GM12878 (cell line): Measurements from ENCODE around the gene ZFC3H1. TPM values are rescaled to one million over a fixed set of nuclear protein-coding genes. Genes with fewer than 3 reads are reported as not detected.

ENCODE experiments used
- ATAC-seq: fragments of 200-7000 bp; cut with Tn5 transposase; 3 replicates; pipeline ENCODE4 v1.9.1; 2020; ENCODE audit warnings: mild to moderate bottlenecking, moderate library complexity
- BruUV-seq: library from RNA; stranded (reverse); fragments of 400-500 nt; replicated peaks from 2 replicates; lab custom pipeline; 2021; lab: Mats Ljungman, UMichigan
- CTCF ChIA-PET: fragments of 300-600 bp; sonication (Branson Sonifier 250); formaldehyde crosslinking; extraction: SDS; loops from one replicate; lab custom pipeline; 2021; ENCODE audit warnings: inconsistent platforms; lab: Yijun Ruan, JAX
- POLR2A ChIA-PET: fragments of 350-600 bp; formaldehyde crosslinking; extraction: SDS; loops from one replicate; lab custom pipeline; 2021; ENCODE audit warnings: inconsistent platforms; lab: Charles Lee
- RAD21 ChIA-PET: fragments of 300-600 bp; sonication (Branson Sonifier 250); formaldehyde crosslinking; loops from one replicate; lab custom pipeline; 2023; ENCODE audit warnings: antibody characterized with exemption; ENCODE audit not compliant: unreplicated experiment; lab: Charles Lee
- SMC1A ChIA-PET: fragments of 300-600 bp; sonication (Branson Sonifier 250); formaldehyde crosslinking; loops from one replicate; lab custom pipeline; 2023; ENCODE audit not compliant: unreplicated experiment, uncharacterized antibody; lab: Charles Lee
- DNase-seq: peaks from one replicate; pipeline ENCODE4 v3.0.0-alpha.2; 2011; ENCODE audit warnings: low read depth, low spot score
- FAIRE-seq: peaks from 3 replicates; lab custom pipeline; 2011; peaks lifted over from hg19 to GRCh38; lab: Jason Lieb, UNC
- H2AFZ ChIP-seq: 2 replicates; pipeline ENCODE4 v1.6.0; 2011; ENCODE audit warnings: low read depth, low read length, control low read depth; ENCODE audit not compliant: control insufficient read depth
- H3K27ac ChIP-seq: 2 replicates; pipeline ENCODE4 v1.5.1; 2011; ENCODE audit warnings: control low read depth; ENCODE audit not compliant: control insufficient read depth, insufficient read depth
- H3K27me3 ChIP-seq, 2 experiments: replicated peaks in 1 of 2; 2 replicates each; pipeline versions ENCODE4 v1.6.0 to v1.6.1; 2011; ENCODE audit warnings: low read length in 1 of 2; ENCODE audit not compliant: control insufficient read depth in 2 of 2, insufficient read depth in 2 of 2
- H3K36me3 ChIP-seq, 2 experiments: 2 replicates each; pipeline ENCODE4 v1.5.1; 2011; ENCODE audit warnings: low read length in 1 of 2; ENCODE audit not compliant: control insufficient read depth in 2 of 2, insufficient read depth in 2 of 2
- H3K4me1 ChIP-seq: 2 replicates; pipeline ENCODE4 v1.6.1; 2011; ENCODE audit warnings: mild to moderate bottlenecking, low read length, moderate library complexity, mixed read lengths; ENCODE audit not compliant: control insufficient read depth, insufficient read depth
- H3K4me2 ChIP-seq: 2 replicates; pipeline ENCODE4 v1.6.0; 2011; ENCODE audit warnings: control low read depth; ENCODE audit not compliant: control insufficient read depth, insufficient read depth
- H3K4me3 ChIP-seq: fragments of 200-600 bp; sonication (generic); 2 replicates; pipeline ENCODE4 v1.5.1; 2016
- H3K79me2 ChIP-seq: 2 replicates; pipeline ENCODE4 v1.6.0; 2011; ENCODE audit warnings: low read length; ENCODE audit not compliant: control insufficient read depth, insufficient read depth
- H3K9ac ChIP-seq: 2 replicates; pipeline ENCODE4 v1.8.0; 2011; ENCODE audit warnings: low read length, control low read depth, mixed read lengths; ENCODE audit not compliant: control insufficient read depth, insufficient read depth
- H3K9me3 ChIP-seq: replicated peaks from 3 replicates; pipeline ENCODE4 v1.5.1; 2011; ENCODE audit warnings: mild to moderate bottlenecking, low read length; ENCODE audit not compliant: control insufficient read depth, insufficient read depth
- H4K20me1 ChIP-seq: 2 replicates; pipeline ENCODE4 v1.6.0; 2011; ENCODE audit not compliant: control insufficient read depth, insufficient read depth
- BCL11A ChIP-seq: IDR thresholded peaks from 2 replicates; pipeline ENCODE4 v1.6.1; 2011; ENCODE audit warnings: low read depth, low read length
- CHD1 ChIP-seq: IDR thresholded peaks from 2 replicates; pipeline ENCODE4 v1.6.1; 2012; ENCODE audit warnings: low read depth, low read length, improper control_type of control experiment
- FOXM1 ChIP-seq: IDR thresholded peaks from 2 replicates; pipeline ENCODE4 v1.6.1; 2012; ENCODE audit warnings: low read depth, mild to moderate bottlenecking, inconsistent platforms, low read length, moderate library complexity
- IRF5 ChIP-seq: fragments of 450-650 bp; IDR thresholded peaks from 2 replicates; pipeline ENCODE4 v1.6.1; 2017; ENCODE audit warnings: borderline replicate concordance
- LARP7 ChIP-seq: fragments of 450-650 bp; IDR thresholded peaks from 2 replicates; pipeline ENCODE4 v1.6.1; 2017; ENCODE audit warnings: mild to moderate bottlenecking
- MEF2B ChIP-seq: fragments of 450-650 bp; IDR thresholded peaks from 2 replicates; pipeline ENCODE4 v1.6.1; 2018; ENCODE audit warnings: mild to moderate bottlenecking, moderate library complexity; ENCODE audit not compliant: partially characterized antibody, poor library complexity, severe bottlenecking
- NBN ChIP-seq: fragments of 450-650 bp; IDR thresholded peaks from 2 replicates; pipeline ENCODE4 v1.6.1; 2016
- PBX3 ChIP-seq: IDR thresholded peaks from 2 replicates; pipeline ENCODE4 v1.6.1; 2011; ENCODE audit warnings: mild to moderate bottlenecking, low read depth, low read length, moderate library complexity; ENCODE audit not compliant: insufficient replicate concordance
- RBBP5 ChIP-seq: fragments of 200-600 bp; sonication (generic); conservative IDR thresholded peaks from 2 replicates; pipeline ENCODE4 v1.6.1; 2016
- RCOR1 ChIP-seq: conservative IDR thresholded peaks from 2 replicates; pipeline ENCODE4 v1.6.1; 2012; ENCODE audit warnings: low read depth, low read length, improper control_type of control experiment
- TCF3 ChIP-seq: IDR thresholded peaks from 2 replicates; pipeline ENCODE4 v1.6.1; 2012; ENCODE audit warnings: low read depth, mild to moderate bottlenecking, low read length, borderline replicate concordance; ENCODE audit not compliant: insufficient read depth
- USF2 ChIP-seq: IDR thresholded peaks from 2 replicates; pipeline ENCODE4 v1.6.1; 2011; ENCODE audit warnings: low read depth, low read length, improper control_type of control experiment, borderline replicate concordance
- ZNF207 ChIP-seq: fragments of 450-650 bp; IDR thresholded peaks from 2 replicates; pipeline ENCODE4 v1.6.1; 2014; ENCODE audit warnings: antibody characterized with exemption, mild to moderate bottlenecking, borderline replicate concordance
- ZSCAN29 ChIP-seq: fragments of 450-650 bp; IDR thresholded peaks from 2 replicates; pipeline ENCODE4 v1.6.1; 2017; ENCODE audit warnings: mild to moderate bottlenecking, moderate library complexity
- WGBS: methylation state at CpG from one replicate; pipeline ENCODE4 v1.1.6; 2016; ENCODE audit warnings: low lambda C conversion rate; ENCODE audit not compliant: insufficient replicate concordance, insufficient coverage; ENCODE audit errors: missing lambda C conversion rate; 5-methylcytosine and 5-hydroxymethylcytosine counted together
- in situ Hi-C: fragments of 300-500 bp; cut with MboI; formaldehyde crosslinking; loops from 9 replicates; pipeline ENCODE4 v1.14.3; 2018; ENCODE audit warnings: mixed read lengths
- intact Hi-C: fragments of 100-400 bp; cut with micrococcal nuclease; formaldehyde crosslinking; loops from one replicate; pipeline ENCODE4 v1.14.2; 2022; ENCODE audit not compliant: unreplicated experiment
- polyA plus RNA-seq, 11 experiments: library from polyadenylated mRNA; depleted of rRNA in 4 of 11; unstranded in 6 of 11; stranded (reverse) in 5 of 11; fragments of >200 nt; fragmentation: Nextera tagmentation in 4 of 11; fragmentation: Illumina TruSeq in 1 of 11; extraction: Ambion mirVana in 4 of 11; extraction: Trizol in 1 of 11; gene quantifications; 1 replicate in 1 of 11; 2 replicates in 10 of 11; pipeline versions ENCODE4 v1.2.1 to v1.2.3, GENCODE V29; 2011 to 2016; ENCODE audit warnings: inconsistent platforms in 2 of 11, missing spikeins in 2 of 11, low read depth in 1 of 11
- total RNA-seq, 4 experiments: library from RNA; depleted of rRNA in 3 of 4; stranded (reverse); fragments of >200 nt in 3 of 4; fragmentation: Illumina TruSeq in 1 of 4; extraction: Trizol in 1 of 4; gene quantifications; 2 replicates each; pipeline versions ENCODE4 v1.2.1 to v1.2.3, GENCODE V29; 2013 to 2021

Gene ZFC3H1
- total and polyA plus RNA-seq, 10 of the 15 experiments (the other 5 are each of a cell fraction or from before 2014, with no cell fraction given): 11.2 to 88.7 (median 25.9) TPM

- H3K9ac ChIP-seq: no peak overlapping the region
- RAD21 ChIA-PET: interaction anchor here (1.3 to 3.5 kb wide), 3 partner anchors 13 to 120 kb away, joined by 4 to 26 read pairs (median 8); partner anchors contain the start of gene ZFC3H1
- intact Hi-C loops: no loop called here
Observed at GRCh38 chr12:71627438-71628002, 36.1 kb downstream of the ZFC3H1 start.

GRCh38 chr12:71626768-71627167 is 36.9 kb downstream of the ZFC3H1 start:
- ATAC-seq (no peak), DNase-seq (no peak), FAIRE-seq (no peak)
- ChIA-PET CTCF (interaction anchor here (1.0 to 4.3 kb wide), 7 partner anchors 10 to 265 kb away, joined by 3 to 44 read pairs (median 6); no protein-coding TSS in a partner anchor), RAD21 (interaction anchor here (0.9 to 3.5 kb wide), 4 partner anchors 10 to 120 kb away, joined by 3 to 26 read pairs (median 6); partner anchors contain the start of gene ZFC3H1), SMC1A (interaction anchor here (0.8 to 2.4 kb wide), 12 partner anchors 8 to 121 kb away, joined by 3 to 20 read pairs (median 4); no protein-coding TSS in a partner anchor), POLR2A (interaction anchor here (1.0 kb wide), 1 partner anchor 35 kb away, joined by 6 read pairs; no protein-coding TSS in a partner anchor)
- Histone ChIP-seq H2AFZ (no peak overlapping the region), H3K27me3 (no peaks in the 10 kb centered on the region), H3K4me2 (no peak overlapping the region), H3K9me3 (no peaks in the 10 kb centered on the region), H4K20me1 (no peaks in the 10 kb centered on the region), H3K27ac (no peak overlapping the region), H3K4me1 (no peaks in the 10 kb centered on the region), H3K4me3 (no peak overlapping the region), H3K36me3 (peaks cover 2 to 46% of the 10 kb centered on the region in 2 experiments), H3K79me2 (no peaks in the 10 kb centered on the region), H3K9ac (no peak overlapping the region)
- no TSS peak for BruUV-seq
- intact Hi-C loops (no loop called here), in situ Hi-C loops (no loop called here)
- 78% methylated on average over 3 of the region's 3 CpGs for WGBS
- TF ChIP-seq USF2: no peak
- TF ChIP-seq MEF2B: no peak
- TF ChIP-seq IRF5: no peak
- TF ChIP-seq CHD1: no peak
- no peak for TF ChIP-seq RBBP5
- no peak for TF ChIP-seq TCF3
- no peak for TF ChIP-seq BCL11A
- no peak for TF ChIP-seq NBN
- no peak for TF ChIP-seq FOXM1
- no peak for TF ChIP-seq PBX3
- TF ChIP-seq ZSCAN29: no peak
- no peak for TF ChIP-seq ZNF207
- TF ChIP-seq LARP7: no peak

More at GRCh38 chr12:71627438-71628002, 36.1 kb downstream of the ZFC3H1 start:
- Histone ChIP-seq H3K4me2 (no peak overlapping the region), H4K20me1 (no peaks in the 10 kb centered on the region), H3K79me2 (no peaks in the 10 kb centered on the region), H3K9me3 (no peaks in the 10 kb centered on the region)
- no peak for ATAC-seq
- no peak for DNase-seq
- TF ChIP-seq RCOR1: no peak
- TF ChIP-seq, all 136 proteins: peak for 0
- no peak overlapping the region for H2AFZ ChIP-seq
- BruUV-seq: no TSS peak
- in situ Hi-C loops: no loop called here
- ChIA-PET CTCF (interaction anchor here (0.7 to 4.3 kb wide), 6 partner anchors 9 to 123 kb away, joined by 3 to 44 read pairs (median 4); partner anchors contain the start of genes THAP2 and ZFC3H1), SMC1A (interaction anchor here (0.8 to 2.4 kb wide), 10 partner anchors 9 to 120 kb away, joined by 3 to 20 read pairs (median 4); no protein-coding TSS in a partner anchor), POLR2A (interaction anchor here (1.0 kb wide), 1 partner anchor 34 kb away, joined by 6 read pairs; no protein-coding TSS in a partner anchor)
- no peak for FAIRE-seq
- no peak overlapping the region for H3K27ac ChIP-seq
- 97% methylated on average over 2 of the region's 2 CpGs for WGBS
- no peaks in the 10 kb centered on the region for H3K27me3 ChIP-seq
- H3K4me3 ChIP-seq: no peak overlapping the region
- no peaks in the 10 kb centered on the region for H3K4me1 ChIP-seq
- peaks cover 2 to 42% of the 10 kb centered on the region in 2 experiments for H3K36me3 ChIP-seq
